ENCODE results near the gene SPOCK1.

The SPOCK1 gene

DNA sequence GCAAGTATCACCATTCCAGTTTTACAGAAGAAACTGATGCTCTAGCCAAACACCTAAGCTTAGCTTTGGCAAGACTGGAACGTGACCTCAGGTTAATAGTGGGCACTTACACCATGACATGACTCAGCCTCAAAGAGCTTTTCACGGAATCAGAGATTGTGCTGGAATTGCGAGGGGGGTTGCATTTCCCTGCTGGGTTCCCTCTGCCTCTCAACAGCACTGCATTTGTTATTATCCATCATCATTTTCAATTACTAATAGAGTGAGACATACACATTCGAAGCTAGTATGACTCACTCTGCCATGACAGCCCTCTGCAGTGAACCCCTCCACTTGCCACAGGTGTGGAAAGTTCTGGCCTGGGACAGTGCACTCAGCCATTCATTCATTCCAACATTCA is 8.0 kb downstream of the SPOCK1 start:
- no peak for DNase-seq

DNA sequence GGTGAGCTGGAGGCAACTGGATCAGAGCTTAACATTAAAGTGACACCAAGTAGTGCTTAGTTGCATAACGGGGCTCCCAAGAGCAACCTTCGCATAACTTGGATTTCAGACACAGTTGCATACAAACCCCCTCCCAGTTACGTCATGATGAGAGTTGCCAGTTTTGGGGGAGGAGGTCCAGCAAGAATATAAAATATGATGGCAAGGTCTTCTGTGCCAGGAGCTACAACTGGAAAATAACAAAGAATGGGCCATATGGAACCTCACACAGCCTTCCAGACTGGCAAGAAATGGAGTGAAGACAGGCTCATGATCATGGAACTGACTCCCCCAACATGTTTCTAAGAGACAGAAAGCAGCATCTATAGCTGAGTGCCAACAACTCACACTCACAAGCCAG is 8.5 kb downstream of the SPOCK1 start:
- DNase-seq = no peak

DNA sequence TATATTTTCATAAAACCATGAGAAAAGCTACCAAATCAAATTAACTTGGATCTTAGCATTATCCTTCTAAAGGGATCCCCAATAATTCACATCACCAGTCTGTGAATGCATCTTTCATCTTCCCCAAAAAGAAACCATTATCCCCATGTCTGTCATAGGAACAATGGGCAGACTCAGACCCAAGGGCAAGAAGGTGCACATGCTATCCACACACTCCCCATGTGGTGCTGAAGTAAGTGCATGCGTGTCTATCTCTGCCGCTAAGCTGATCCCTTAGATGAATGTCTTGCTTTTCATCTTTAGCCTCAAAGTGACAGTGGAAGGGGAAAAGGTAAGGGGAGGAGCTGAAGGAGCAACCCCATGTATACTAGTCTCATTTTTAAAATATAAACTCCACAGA is 10.2 kb downstream of the SPOCK1 start:
- DNase-seq = no peak

DNA sequence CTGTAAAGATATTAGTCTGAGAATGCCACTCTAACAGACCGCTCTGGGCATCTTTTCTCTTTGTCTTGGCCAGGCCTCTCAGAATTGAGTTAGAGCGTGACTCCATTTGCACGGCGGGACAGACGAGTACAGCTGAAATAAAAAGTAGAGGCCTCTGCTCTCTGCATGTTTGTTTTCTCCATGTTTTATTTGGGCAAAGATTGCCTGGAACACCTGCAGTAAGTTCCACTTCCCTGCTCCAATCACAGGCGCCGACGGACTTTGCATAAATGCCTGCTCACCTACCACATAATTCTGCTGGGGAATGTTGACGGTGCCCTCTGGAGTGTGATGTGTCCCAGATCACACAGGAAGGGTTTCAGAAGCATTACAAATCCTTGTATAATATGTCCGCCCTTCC is 10.6 kb downstream of the SPOCK1 start:
- no peak for DNase-seq

DNA sequence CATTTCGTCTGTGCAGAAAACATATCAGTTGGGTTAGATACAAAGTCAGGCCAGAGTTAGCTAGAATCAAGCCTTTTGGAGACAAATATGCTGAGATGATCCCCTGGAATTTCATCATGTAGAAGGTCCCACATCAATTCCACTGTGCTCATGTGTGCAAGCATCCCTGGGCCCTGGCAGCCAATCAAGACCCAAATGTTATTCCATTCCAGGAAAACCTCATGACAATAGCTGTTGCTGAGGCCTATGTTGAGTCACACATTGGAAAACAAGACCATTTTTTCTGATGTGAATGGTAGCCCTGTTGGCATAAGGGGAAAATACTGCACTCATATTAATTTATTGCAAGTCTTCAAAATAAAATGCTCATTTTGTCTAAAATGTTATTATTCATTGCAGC is 11.5 kb downstream of the SPOCK1 start:
- DNase-seq = no peak

DNA sequence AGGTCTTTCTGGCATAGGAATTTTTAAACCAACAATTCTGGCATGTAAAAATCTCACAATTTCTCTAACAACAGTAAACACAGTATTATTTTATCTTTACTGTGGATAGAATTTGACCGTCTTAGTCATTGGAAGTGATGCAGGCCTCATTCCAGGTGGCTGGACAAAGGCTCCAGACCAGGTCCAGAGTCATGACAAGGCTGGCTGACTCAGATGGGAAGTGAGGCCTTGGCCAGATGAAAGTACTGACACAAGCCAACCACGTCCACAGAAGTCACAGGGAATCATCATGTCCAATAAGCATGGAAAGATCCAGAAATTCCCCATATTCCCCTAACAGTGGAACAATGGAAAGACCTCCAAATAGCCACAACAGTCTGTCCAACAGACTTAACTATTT is 12.4 kb downstream of the SPOCK1 start:
- DNase-seq = no peak

DNA sequence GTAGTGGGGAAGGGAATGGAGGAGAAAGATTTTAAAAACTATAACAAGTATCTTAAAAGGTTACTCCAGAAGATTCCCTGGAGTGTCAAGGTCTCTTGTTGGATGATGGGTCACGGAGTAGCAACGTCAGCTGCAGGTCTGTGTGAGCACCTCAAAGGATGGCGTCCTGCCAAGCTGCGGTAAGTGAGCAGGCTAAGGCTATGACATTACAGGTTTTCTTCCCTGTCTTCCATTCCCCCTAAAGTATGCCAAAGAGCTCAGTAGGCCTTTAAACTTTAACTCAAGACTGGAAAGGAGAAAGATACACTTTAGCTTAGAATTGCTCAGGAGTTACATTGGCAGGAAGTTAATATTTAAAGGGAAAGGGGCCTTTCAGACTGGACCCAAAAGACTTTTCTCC is 17.5 kb downstream of the SPOCK1 start:
- no peak for DNase-seq

DNA sequence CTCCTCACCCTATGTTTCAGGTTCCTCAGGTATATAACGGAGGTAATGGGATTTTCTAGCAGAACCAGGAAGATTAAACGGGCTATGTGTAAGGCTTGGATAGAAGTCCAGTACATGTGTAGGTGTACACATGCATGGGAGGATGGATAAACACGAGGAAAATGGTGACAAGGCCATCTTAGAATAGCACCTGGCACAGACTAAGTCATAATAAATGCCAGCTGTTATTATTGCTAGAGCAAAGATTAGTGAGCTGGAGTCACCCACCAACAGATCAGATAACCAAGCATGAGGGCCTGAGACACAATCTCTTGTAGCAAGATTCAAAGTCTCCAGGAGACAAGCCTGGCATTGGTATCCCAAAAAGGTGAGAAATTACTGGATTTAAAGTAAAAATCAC is 21.1 kb downstream of the SPOCK1 start:
- DNase-seq = no peak

DNA sequence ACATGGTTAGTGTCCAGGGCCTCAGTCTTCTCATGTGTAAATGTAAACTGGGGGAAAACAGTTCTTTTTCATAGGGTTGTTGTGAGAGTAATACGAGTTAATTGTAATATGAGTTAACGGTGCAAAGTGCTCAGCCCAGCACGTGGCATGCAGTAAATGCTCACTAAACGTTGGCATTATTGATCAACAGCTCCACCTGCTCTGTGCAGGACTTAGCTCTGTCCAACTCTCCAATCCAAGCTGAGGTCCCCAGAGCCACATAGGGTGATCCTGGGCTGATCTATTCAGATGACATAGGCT is 28.3 kb downstream of the SPOCK1 start:
- DNase-seq = no peak

DNA sequence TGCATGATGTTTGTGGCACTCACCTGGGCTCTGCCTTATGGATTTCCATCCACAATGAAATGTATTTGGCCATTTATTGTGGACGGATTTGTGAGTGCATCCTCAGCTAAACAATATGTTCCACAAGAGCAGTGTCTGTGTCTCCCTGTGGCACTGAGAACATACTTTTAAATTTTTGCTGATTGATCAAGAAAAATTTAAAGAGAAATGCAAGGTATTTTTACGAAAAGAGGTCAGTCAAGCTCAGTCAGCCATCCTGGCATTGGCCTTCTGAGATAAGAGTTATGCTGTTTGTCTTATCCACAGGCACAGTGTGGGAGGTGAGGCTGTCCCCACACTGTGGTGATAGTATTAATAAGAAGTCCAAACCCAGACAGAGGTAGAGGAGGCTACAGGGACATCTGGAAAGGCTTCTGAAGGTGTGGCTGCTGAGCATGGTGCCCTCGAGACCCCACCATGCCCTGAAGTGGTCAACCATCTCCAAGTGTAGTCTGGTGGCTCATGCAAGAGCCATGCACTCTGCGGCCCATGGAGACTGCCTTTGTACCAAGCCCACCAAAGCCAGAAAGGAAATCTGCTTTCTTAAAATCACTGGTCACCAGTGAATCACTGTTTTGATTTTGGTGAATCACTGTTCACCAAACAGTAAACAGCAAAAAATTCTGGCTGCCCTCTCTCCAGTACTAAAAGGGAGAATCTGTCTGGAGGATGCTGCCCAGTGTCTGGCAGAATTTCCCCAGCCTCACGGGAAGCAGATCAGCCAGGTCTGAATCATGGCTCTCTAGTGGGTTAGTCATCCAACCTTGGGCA is 28.8 kb downstream of the SPOCK1 start:
- DNase-seq = no peak

DNA sequence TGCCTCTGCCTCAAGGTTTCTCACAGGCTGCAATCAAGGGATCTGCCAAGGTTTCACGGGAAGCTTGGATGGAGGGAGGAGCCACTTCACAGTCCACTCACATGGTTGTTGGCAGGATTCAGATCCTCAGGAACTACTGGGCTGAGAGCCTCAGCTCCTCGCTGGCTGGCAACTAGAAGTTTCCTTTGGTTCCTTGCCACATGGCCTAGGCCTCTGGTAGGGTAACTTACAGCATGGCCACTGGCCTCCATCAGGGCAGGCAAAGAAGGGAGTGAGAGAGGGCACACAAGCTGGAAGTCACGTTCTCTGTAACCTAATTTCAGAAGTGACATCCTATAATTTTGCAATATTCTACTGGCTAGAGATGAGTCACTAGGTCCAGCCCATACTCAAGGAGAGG is 32.2 kb downstream of the SPOCK1 start:
- no peak for DNase-seq

DNA sequence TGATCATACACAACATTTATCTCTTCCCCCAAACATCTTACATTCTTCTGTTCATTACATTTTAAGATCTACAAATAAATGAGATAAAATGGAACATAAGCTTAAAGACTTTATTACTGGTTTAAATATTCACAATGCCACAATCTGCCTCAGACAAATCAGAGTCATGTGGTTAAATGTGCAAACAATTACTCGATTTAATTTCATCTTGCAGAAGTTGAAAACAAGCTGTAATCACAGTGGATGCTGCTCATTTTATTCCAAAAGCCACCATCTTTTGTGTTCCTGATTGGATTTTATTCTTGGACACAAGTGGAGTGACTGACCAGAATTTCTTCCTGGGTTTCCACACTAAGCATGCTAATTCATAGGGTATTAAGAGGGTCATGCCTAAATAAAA is 33.2 kb downstream of the SPOCK1 start:
- DNase-seq = no peak

DNA sequence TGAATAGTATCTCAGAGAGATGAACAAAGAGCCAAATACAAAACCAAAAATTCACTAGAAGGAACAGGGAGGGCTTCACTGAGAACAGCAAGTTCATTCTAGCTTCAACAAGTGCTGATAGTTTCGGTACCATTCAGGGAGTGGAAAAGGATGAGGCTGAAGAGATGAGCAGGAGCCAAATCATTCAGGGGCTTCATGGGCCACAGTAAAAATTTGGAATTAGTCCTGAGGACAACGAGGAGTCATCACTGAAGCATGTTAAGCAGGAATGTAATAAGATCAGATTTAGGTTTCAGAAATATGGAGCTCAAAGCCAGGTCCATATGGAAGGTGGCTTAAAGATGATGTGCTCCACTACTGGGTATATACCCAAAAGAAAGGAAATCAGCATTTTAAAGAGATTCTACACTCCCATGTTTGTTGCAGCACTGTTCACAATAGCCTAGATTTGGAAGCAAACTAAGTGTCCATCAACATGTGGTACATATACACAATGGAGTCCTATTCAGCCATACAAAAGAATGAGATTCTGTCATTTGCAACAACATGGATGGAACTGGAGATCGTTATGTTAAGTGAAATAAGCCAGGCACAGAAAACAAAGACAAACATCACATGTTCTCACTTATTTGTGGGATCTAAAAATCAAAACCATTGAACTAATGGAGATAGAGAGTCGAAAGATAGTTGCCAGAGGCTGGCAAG is 36.2 kb downstream of the SPOCK1 start:
- no peak for DNase-seq

DNA sequence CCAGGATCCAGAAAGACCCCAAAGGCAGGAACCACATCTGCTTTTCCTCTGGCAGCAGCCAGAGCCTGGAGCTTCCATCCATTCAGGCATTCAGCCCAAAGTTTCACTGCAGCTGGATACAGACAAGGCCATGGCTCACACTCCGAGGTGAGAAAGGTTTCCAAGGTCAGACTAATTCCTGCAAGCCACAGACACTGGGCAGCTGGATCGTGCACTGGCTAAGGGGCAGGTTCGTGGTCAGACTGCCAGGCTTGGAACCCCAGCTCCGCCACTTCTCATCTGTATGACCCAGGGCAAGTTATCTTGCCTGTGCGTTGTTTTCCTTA is 36.9 kb downstream of the SPOCK1 start:
- DNase-seq = no peak

DNA sequence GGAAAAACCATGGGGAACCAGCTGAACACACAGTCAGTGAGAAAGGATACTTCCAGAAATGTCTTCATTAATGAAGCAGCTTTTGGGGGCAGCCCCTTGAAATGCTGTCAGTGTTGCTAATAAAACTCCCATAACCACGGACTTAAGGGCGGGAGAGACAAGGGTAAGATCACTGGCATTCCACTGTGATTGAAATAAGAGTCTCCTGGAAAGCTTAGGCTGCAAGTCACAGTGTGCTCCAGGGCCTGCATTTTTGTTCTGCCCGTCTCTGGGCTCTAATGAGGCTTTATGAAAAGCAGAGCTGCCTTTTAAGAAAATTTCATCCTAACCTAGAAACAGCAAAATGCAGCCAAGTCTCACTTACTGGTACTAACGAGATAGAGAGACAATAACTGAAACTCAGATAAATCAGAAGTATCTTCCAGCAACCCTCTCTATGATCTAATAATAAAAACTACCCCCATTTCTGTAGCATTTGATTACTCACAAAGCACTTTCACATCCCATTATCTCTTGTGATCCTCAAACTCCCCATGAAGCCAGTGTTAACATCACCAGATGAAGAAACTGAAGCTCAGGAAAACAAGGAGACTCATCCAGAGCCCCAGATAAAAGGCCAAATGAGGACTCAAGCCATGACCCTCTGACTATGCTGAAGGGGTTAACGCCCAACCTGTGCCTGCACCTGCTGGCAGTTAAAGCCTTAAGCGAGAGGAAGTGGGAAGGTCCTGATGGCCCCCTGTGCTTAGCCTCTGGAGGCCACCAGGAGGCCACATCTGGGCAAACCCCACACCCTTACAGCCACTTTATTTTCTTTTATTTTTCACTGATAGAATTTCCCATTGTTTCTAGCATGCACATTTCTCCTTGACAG is 37.5 kb downstream of the SPOCK1 start:
- DNase-seq = no peak

DNA sequence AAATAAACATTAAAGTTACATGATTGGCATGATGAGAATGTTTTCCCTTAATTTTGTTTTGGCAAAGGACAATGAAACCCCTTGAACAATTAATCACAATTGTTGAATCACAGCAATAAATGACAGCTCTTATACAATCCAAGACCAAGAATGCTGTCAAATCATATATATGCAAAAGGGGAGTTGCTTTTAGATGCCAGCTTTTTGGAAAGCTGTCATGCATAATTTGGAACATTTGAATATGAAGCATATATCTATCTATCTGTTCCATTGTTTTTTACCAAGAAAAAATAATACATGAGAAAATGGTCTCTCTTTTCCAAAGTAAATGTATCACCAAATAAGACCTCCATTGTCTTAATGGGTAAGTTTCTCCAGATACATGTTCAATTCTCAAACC is 44.5 kb downstream of the SPOCK1 start:
- no peak for DNase-seq

DNA sequence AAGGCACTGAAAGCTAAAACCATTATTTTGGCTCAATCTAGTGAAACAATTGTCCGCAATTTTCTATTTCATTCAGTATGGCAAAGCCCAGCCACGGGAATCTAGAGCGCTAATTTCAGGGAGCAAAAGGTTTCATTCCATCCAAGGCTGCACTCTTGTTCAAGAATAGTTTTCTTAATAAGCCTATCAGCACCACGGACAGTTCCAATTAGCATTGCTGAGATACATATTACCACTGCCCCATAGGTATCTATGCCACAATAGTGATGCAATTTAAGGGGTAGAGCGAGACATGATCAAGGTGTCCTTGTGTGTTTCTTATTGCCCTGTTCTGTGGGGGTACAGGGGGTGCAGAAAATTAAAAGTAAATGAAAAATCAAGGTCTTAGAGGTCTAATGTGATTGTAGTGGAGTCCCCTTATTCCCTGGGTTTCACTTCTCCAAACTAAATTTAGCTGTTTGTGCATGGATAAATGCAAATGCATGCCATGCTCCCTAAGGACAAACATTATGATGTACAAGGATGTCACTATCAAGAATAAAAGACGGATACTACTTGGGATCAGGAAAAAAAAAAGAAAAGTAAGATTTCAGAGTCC is 45.5 kb downstream of the SPOCK1 start:
- no peak for DNase-seq

DNA sequence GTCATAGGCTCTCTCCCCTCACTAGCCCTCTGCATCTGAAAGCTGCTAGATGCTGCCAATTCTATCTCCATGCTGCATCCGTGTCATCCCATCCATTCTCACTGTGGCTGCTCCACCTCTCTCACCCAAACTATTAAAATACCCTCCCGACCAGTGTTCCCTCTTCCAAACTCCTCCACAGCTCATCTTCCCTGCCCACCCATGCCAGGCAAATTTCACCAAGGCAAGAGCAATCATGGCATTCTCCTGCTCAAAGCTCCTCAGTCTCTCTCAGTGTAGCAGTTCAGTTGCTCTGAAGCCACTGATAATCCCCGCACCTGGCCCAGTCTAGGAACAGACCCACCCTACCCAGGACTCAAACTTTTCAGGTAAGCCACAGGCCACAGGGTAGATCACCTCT is 48.4 kb downstream of the SPOCK1 start:
- no peak for DNase-seq

DNA sequence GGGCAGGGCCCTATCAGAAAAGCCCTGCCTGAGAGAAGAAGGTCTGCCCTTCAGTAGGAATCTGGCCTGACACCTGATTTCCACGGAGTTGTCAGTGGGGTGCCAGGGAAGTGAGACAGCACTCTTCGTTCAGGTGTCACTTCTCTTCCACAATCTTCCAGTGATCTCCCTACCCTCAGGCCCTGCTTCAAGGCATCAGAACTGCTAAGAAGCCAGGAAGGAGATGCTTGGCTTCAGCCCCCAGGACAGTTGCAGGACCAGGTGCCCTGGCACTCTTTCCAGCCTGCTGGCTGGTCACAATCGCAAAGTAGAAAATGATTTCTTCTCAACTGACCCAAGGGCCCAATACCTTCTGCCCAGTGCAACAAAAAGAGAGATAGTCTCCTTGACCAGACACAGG is 50.3 kb downstream of the SPOCK1 start:
- no peak for DNase-seq

DNA sequence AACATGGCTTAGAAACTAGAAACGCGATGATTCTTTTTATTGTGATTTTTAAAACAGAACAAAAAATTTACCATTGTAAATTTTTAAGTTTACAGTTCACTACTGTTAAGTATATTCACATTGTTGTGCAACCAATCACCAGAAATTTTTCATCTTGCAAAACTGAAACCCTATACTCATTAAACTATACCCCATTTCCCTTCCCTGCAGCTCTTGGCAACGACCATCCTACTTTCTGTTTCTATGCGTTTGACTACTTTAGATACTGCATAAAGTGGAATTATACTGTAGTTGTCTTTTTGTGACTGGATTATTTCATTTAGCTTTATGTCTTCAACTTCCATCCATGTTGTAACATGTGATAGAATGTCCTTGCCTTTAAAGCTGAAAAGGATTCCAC is 52.5 kb downstream of the SPOCK1 start:
- no peak for DNase-seq

DNA sequence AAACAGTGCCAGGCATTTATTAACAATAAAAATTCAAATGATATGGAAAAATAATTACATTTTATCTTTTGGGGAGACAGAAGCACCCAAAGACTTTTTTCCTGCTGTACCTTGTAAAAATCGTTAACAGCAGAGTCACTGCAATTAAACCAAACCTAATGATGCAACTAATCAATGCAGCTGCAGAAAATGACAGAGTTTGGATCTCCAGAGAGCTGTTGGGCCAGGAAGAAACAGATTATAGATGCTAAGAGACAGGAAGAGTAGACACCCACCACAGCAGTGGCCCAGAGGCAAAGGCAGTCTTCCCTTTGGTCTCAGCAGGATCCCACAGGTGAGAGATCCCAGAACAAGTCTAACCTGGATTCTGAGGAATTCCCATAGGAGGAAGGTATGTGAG is 53.0 kb downstream of the SPOCK1 start:
- no peak for DNase-seq

DNA sequence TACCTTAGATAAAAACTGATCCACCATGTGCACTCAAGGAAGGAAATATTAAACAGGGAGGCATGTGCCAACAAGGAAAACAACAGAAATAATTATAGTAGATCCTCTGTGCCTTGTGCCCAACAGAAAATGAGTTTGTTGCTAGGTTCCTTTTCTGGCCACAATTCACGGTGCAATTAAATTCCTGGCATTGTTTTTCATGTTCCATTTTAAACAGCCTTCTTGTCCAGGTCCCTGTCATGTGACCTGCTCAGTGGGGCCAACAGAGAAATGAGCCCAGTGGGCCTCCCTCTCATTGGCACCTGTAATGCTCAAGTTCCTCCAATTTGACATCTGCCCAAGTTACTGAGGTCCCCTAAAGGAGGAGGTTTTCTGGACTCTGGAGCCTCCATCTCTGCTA is 56.5 kb downstream of the SPOCK1 start:
- no peak for DNase-seq

DNA sequence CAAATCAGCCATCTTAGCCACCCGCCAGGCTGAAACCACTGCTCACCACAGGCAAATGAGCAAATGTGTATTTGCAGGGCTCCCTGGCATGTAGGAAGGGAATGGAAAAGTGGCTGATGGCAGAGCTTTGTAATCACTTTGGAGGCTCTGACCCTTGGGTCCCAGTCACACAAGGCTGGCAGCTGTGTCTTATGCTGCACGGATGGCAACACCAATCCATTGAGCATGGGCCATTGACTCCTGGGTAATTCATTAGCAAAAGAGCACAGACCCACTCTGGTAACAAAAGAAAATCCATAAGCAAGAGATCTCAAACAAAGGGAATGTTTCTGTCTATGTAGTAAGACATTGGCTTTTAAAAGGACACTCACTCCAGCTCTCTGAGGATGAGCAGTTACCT is 57.6 kb downstream of the SPOCK1 start:
- DNase-seq = no peak

DNA sequence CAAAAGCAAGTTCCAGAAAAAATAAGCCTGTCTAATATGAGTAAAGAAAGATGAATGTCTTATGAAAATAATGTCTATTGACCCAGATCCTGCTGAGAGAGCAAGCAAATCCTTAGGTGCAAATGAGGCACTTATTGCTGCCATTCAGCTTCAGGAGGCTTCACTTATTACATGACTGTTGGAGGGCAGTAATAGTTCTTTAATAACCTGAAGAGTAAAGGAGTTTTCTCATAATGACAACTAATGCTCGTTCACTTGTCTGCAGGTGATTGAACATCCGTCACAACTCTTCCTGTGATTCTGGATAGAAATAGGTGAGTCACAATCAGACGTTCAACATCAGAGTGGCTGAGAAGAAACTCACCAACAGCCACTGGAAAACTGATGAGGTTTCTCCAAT is 58.3 kb downstream of the SPOCK1 start:
- DNase-seq = no peak

Data from CD4-positive, alpha-beta T cell treated with Interleukin-12 subunit alpha and Interleukin-12 subunit beta, for 1 hour (primary cell).